Activated T-cell treated with anti-CD3 and anti-CD28 coated beads, Interleukin-2, amount 50 U/mL, for 72 hours (primary cell): ENCODE results near the gene EOGT. TPM values are rescaled to one million over a fixed set of nuclear protein-coding genes. Genes with fewer than 3 reads are reported as not detected.

Experiments used
- ATAC-seq, 2 donors: fragments of 150-1000 bp; cut with Tn5 transposase; replicated peaks in 1 of 2; 2 replicates each; pipeline ENCODE4 v1.10.0; 2021; ENCODE audit warnings: moderate library complexity in 2 of 2, mild to moderate bottlenecking in 1 of 2
- DNase-seq, 2 donors: peaks; one replicate each; pipeline ENCODE4 v3.0.0; 2021 to 2022; ENCODE audit warnings: mixed read lengths in 1 of 2
- H3K27ac Mint-ChIP-seq: one replicate; pipeline ENCODE4 v1.8.0; 2022; ENCODE audit warnings: mild to moderate bottlenecking, moderate library complexity, mixed read lengths
- H3K27me3 Mint-ChIP-seq: one replicate; pipeline ENCODE4 v1.8.0; 2022; ENCODE audit warnings: low read depth, mixed read lengths
- H3K36me3 Mint-ChIP-seq, 2 donors: one replicate each; pipeline ENCODE4 v1.8.0; 2022; ENCODE audit warnings: mixed read lengths in 2 of 2, mild to moderate bottlenecking in 1 of 2; ENCODE audit not compliant: insufficient read depth in 2 of 2
- H3K4me1 Mint-ChIP-seq: one replicate; pipeline ENCODE4 v1.8.0; 2022; ENCODE audit warnings: low read depth, mixed read lengths
- H3K4me3 Mint-ChIP-seq, 2 donors: one replicate each; pipeline ENCODE4 v1.8.0; 2022; ENCODE audit warnings: mild to moderate bottlenecking in 2 of 2, mixed read lengths in 2 of 2, moderate library complexity in 2 of 2
- H3K9me3 Mint-ChIP-seq, 2 donors: one replicate each; pipeline ENCODE4 v1.8.0; 2022; ENCODE audit warnings: mixed read lengths in 2 of 2
- total RNA-seq, 2 donors: library from RNA; stranded (reverse); gene quantifications; one replicate each; pipeline ENCODE4 v1.2.3, GENCODE V29; 2022

EOGT gene
- total RNA-seq, result 10 to 100 TPM; 16.8 to 23.7 TPM

DNA sequence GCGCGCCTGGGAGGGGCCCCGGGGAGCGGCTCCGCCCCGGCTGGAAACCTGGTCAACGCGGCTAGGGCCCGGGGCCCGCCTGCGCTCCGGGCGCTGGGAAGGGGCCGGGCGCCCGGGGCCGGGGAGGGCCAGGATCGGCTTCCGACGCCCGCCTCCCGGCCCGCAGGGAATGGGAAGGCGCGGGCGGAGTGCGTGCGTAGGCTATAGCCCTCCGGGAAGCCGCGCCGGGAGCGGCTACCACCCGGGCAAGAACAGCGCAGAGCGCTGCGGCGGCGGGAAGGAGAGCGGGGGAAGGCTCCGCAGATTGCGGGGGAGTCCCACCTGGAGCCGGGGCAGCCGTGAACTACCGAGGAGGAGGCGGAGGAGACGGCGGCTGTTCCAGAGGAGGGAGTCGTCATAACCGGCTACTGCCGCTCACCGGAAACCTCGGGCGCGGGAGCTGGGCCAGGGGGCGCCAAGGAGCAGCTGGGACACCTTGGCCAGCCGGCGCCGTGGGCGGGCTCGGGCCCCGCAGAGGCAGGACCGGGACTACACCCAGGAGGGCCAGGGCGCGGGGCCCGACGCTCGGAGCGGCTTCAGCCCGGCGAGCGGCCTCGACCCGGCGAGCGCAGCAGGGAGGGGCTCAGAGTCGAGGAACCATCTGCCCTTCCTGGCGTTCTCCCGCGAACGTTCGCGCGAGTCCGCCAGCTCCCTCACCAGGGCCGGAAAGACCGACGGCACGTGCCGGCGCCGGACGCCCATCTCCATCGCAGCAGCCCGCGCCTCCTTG, at the start of gene EOGT:
TSS of gene EOGT (minus strand) at position 432 of the 769 bp plus-strand sequence. CDS start 3,838 bp downstream, outside the sequence.
- peak within 1 kb of the TSS; percentile 85 to 92 for H3K4me3 Mint-ChIP-seq
- ATAC-seq (peak; percentile 90), DNase-seq (peak; percentile 91)
- peaks cover 35% of the 10 kb centered on the region for H3K4me1 Mint-ChIP-seq
- H3K27me3 Mint-ChIP-seq, result no peaks in the 10 kb centered on the region
- peak within 1 kb of the TSS; percentile 96 for H3K27ac Mint-ChIP-seq
- H3K9me3 Mint-ChIP-seq, result no peaks in the 10 kb centered on the region
- peaks cover 0 to 8% of the 10 kb centered on the region in 2 donors for H3K36me3 Mint-ChIP-seq

DNA sequence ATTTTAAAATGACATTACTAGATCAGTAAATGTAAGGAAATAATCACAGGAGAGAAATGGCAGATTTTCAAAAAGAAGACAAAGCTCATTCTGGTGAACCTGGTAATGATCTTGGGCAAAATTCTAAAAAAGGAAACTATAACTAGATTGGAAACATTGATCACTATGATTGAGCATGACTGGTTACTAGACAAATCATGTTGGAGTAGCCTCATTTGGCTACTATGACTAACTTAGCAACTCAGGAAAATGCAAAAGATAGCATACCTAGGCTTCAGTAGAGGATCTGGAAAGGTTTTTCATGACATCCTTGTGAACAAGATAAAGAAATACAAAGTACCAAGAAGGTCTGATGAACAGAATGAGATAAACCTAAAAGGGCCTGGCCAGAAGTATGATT, 46.2 kb upstream of the EOGT start:
- peak; percentile 81 to 84 for ATAC-seq
- H3K4me1 Mint-ChIP-seq, result peaks cover 41% of the 10 kb centered on the region
- peaks cover 17 to 40% of the 10 kb centered on the region in 2 donors for H3K36me3 Mint-ChIP-seq
- H3K9me3 Mint-ChIP-seq, result no peaks in the 10 kb centered on the region
- DNase-seq, result no peak
- peak overlapping the region; percentile 10 to 61 for H3K4me3 Mint-ChIP-seq
- H3K27ac Mint-ChIP-seq, result peak overlapping the region; percentile 89
- no peaks in the 10 kb centered on the region for H3K27me3 Mint-ChIP-seq

DNA sequence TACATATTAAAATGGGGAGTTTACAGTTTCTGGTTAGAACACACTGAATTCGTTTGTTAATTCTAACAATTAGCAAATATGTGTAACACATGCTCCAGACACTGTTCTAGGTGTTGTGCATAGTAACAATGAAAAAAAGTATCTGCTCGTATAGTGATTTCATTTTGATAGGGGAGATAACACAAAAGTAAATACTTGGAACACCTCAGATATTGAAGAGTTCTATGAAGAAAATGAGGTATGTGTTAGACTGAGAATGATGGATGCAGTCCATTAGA, 45.4 kb upstream of the EOGT start:
- Mint-ChIP-seq H3K27me3 (no peaks in the 10 kb centered on the region), H3K36me3 (peaks cover 17 to 42% of the 10 kb centered on the region in 2 donors), H3K27ac (peak overlapping the region; percentile 89), H3K9me3 (no peaks in the 10 kb centered on the region), H3K4me3 (peak overlapping the region; percentile 10 to 61), H3K4me1 (peaks cover 33% of the 10 kb centered on the region)
- DNase-seq (no peak), ATAC-seq (peak in 1 of 2 donors; percentile 30)

DNA sequence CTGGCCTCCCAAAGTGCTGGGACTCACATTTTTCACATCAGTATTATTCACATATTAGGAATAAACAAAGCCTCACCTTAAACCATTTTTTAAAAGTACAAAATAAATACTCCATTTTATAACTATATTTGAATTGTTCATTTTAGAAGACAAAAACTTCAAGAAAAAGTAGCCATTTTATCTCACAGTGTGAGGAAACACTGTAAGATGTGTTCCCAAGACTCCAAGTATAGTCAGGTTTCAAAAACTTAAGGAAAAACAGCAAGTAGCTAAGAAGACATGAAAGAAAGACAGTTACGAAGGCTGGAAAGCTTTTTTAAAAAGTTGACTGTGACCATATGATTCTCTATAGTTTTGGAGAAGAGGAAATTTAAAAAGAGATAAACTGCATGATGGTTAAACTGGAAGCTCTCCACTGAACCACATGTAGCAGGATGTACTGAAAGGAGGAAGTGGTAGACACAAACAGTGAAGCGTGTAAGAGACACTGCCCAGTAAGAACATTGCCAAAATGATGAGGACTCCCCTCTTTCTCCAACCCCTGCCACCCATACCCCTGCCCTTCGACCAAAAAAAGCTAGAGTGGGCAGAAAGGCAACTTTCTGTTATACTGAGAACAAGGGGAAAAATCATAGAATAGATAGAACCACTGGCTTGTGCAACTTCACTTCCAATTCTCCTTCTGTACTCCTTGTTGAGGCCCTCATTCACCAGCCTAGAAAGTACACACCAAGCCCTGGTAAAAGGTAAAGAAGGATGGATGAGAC, 44.9 kb upstream of the EOGT start:
- DNase-seq (no peak), ATAC-seq (peak; percentile 75 to 85)
- Mint-ChIP-seq H3K27me3 (no peaks in the 10 kb centered on the region), H3K36me3 (peaks cover 15 to 44% of the 10 kb centered on the region in 2 donors), H3K4me1 (peaks cover 29% of the 10 kb centered on the region), H3K4me3 (peak overlapping the region; percentile 10 to 61), H3K27ac (peak overlapping the region; percentile 89), H3K9me3 (no peaks in the 10 kb centered on the region)

DNA sequence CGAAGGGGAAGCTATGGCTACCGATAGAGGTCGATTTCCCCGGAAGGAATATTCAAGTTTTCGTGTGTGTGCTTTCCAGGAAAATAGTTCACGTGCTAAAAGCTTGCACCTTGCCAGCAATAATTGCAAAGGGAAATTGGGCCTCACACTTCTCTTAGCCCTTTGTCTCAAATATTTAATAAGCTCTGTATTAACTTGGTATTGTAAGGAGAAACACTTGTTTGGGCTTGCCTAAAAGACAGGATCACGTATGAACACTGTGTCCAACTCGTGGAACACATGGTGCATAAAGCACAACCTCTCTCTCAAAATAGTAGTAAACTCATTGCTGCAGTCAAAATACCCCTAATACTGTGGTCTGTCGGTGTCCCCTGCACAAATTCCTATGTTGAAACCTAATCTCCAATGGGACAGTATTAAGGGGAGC, 39.0 kb upstream of the EOGT start:
- Mint-ChIP-seq H3K27me3 (no peaks in the 10 kb centered on the region), H3K4me1 (peaks cover 37% of the 10 kb centered on the region), H3K4me3 (peak overlapping the region; percentile 94 to 99), H3K36me3 (peaks cover 11 to 26% of the 10 kb centered on the region in 2 donors), H3K9me3 (no peaks in the 10 kb centered on the region), H3K27ac (peak overlapping the region; percentile 96)
- ATAC-seq, result peak; percentile 2 to 3
- DNase-seq, result no peak

DNA sequence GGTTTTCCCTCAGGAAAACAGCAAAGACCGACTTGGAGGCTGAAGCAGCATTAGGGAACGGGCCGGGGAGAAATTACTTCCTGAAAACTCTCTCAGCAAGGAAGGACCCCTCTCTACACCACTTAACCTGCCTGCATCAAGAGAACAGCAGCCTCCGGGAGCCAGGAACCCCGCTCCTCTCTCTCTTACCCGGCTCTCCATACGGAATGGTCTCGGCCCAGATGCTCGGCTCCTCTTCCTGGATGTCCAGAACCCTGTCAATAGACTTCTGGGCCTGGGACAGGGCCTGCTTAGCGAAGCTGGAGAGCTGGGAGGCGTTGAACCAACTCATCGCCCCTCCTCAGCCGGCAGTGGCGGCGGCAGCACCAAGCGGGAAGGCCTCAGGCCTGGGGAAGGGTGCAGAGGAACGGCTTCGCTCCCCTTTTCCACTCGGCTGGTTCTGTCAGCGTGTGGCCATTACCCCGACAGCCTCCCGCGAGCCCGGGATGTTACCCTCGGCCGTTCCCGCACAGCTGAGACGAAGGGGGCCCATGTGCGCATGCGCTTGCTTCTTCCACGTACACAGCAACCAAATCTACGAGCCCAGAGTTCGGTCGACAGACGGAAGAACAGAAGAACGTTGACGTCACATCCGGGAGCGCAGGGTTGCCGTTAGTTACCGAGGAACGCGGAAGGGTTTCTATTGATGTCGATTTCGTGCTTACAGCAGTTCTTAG, 38.4 kb upstream of the EOGT start, which contains the start of gene TMF1:
TSS of gene TMF1 (minus strand) at position 578 of the 716 bp plus-strand sequence. CDS start at position 331, 247 bp downstream.
- H3K9me3 Mint-ChIP-seq, result no peaks in the 10 kb centered on the region
- H3K27me3 Mint-ChIP-seq, result no peaks in the 10 kb centered on the region
- H3K36me3 Mint-ChIP-seq, result peaks cover 15 to 26% of the 10 kb centered on the region in 2 donors

DNA sequence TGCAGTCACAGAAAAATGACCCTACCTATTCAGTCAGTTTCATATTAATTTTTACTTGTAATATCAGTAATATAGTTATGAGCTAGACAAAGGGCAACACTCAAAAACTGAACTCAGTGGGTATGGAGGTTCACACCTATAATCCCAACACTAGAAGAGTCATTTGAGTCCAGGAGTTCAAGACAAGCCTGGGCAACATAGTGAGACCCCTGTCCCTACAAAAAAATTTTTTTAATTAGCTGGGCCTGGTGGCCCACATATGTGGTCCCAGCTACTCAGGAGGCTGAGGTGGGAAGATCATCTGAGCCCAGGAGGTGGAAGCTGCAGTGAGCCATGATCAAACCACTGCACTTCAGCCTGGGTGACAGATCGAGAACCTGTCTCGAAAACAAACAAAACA, 35.5 kb upstream of the EOGT start:
- Mint-ChIP-seq H3K36me3 (peaks cover 15 to 21% of the 10 kb centered on the region in 2 donors), H3K9me3 (no peaks in the 10 kb centered on the region), H3K27me3 (no peaks in the 10 kb centered on the region), H3K4me1 (peaks cover 46% of the 10 kb centered on the region), H3K27ac (no peak overlapping the region), H3K4me3 (peak overlapping the region in 1 of 2 donors; percentile 73)
- DNase-seq, result no peak
- no peak for ATAC-seq

More for the DNA sequence above, 38.4 kb upstream of the EOGT start, which contains the start of gene TMF1:
- Mint-ChIP-seq H3K27ac (peak within 1 kb of the TSS; percentile 96), H3K4me3 (peak within 1 kb of the TSS; percentile 94 to 99), H3K4me1 (peaks cover 41% of the 10 kb centered on the region)
- DNase-seq, result peak; percentile 97
- ATAC-seq, result peak; percentile 96 to 97

DNA sequence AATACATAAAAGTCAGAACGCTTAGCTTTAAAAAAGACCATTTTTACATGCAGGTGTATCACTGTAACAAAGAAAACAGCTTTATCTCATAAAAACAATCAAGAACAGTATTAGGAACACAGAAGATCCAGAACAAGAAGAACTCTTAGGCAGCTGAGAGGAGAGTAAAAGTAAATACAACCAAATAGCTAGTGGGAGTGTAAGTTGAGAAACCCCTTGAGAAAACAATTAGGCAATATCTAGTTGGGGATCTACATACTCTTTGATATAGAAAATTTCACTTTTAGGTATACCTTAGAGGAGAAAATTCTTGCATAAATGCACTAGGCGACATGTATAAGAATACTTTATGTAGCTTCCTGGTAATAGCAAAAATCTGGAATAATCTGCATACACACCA, 31.1 kb upstream of the EOGT start:
- Mint-ChIP-seq H3K27me3 (no peaks in the 10 kb centered on the region), H3K36me3 (peaks cover 8 to 37% of the 10 kb centered on the region in 2 donors), H3K27ac (peak overlapping the region; percentile 36), H3K9me3 (no peaks in the 10 kb centered on the region), H3K4me3 (no peak overlapping the region), H3K4me1 (peaks cover 25% of the 10 kb centered on the region)
- ATAC-seq, result no peak
- no peak for DNase-seq

DNA sequence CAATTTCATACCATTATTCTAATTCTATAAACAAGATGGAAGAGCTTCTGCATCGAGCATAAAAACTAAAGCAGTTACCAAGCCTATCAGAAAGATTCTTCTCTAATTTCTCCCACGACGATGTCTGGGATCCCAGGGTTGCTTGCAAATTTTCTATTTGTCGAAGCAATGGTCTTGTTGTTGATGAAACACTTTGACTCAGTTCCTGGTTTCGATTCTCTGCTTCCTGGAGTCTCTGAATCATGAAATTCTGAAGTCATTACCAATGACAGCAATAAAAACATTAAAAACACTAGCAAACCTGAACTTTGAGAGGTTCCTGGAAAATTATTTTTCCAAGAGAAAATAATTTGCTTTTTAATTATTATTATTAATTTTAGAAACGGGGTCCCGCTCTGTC, 20.0 kb upstream of the EOGT start:
- no peaks in the 10 kb centered on the region for H3K9me3 Mint-ChIP-seq
- peaks cover 23% of the 10 kb centered on the region for H3K4me1 Mint-ChIP-seq
- no peaks in the 10 kb centered on the region for H3K27me3 Mint-ChIP-seq
- peaks cover 10 to 48% of the 10 kb centered on the region in 2 donors for H3K36me3 Mint-ChIP-seq
- DNase-seq, result peak; percentile 21 to 35
- peak overlapping the region; percentile 46 to 47 for H3K4me3 Mint-ChIP-seq
- peak overlapping the region; percentile 95 for H3K27ac Mint-ChIP-seq
- peak; percentile 73 to 75 for ATAC-seq

DNA sequence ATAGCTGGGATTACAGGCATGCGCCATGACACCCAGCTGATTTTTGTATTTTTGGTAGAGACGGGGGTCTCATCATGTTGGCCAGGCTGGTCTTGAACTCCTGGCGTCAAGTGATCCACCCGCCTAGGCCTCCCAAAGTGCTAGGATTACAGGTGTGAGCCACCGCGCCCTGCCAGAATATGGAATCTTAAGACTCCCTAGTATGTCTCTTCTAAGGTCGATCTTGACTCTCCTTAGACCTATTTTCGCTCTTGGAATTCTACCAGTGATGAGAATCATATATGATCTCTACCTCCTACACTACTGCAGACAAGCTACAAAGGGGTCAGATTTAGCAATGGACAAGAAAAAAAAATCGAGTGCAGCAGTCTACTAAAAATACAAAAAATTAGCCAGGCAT, 19.3 kb upstream of the EOGT start:
- Mint-ChIP-seq H3K27me3 (no peaks in the 10 kb centered on the region), H3K4me3 (peak overlapping the region; percentile 46 to 47)
- no peak for ATAC-seq

DNA sequence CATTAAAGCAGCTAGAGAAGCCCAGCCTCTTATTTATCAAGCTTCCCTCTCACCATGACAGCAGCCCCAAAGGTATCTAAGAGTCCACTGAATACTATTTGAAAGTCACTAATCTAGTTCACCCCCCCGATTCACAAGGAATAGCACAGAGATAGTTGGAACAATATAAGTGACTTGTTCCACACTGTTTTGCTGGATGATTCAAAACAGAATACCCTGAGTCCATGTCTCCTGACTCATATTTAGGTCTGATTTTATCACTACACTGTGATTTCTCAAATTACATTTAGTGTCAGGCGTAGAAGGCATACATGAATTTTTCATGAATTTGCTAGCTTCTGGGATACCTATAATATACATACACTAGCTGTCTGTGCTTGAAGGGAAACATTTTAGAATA, 18.7 kb upstream of the EOGT start:
- peak overlapping the region in 1 of 2 donors; percentile 55 for H3K4me3 Mint-ChIP-seq
- ATAC-seq, result peak; percentile 88 to 90
- H3K27me3 Mint-ChIP-seq, result no peaks in the 10 kb centered on the region
- no peak for DNase-seq
- peaks cover 15 to 53% of the 10 kb centered on the region in 2 donors for H3K36me3 Mint-ChIP-seq
- no peaks in the 10 kb centered on the region for H3K9me3 Mint-ChIP-seq
- H3K4me1 Mint-ChIP-seq, result peaks cover 23% of the 10 kb centered on the region
- H3K27ac Mint-ChIP-seq, result peak overlapping the region; percentile 80

More for the DNA sequence above, 19.3 kb upstream of the EOGT start:
- H3K4me1 Mint-ChIP-seq, result peaks cover 23% of the 10 kb centered on the region
- H3K36me3 Mint-ChIP-seq, result peaks cover 14 to 52% of the 10 kb centered on the region in 2 donors
- no peaks in the 10 kb centered on the region for H3K9me3 Mint-ChIP-seq
- H3K27ac Mint-ChIP-seq, result peak overlapping the region; percentile 95
- no peak for DNase-seq

DNA sequence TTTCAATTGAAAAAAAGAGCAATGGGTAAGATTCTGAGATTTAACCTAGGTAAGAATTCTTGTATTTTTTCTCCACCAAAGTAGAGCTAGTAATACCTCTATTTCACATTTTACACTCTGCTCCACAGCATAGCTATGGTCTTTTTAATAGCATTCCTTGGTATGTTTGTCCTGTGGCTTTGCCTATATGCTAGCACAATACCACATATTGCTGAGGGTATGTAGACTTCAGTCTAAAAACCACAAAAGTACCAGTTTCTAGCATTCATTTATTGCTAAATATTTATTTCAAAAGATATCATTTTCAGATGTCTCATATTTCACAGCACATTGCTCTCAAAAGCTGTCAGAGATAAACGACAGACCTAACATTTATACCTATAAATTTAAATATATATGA, 18.2 kb upstream of the EOGT start:
- peaks cover 15 to 49% of the 10 kb centered on the region in 2 donors for H3K36me3 Mint-ChIP-seq
- H3K27me3 Mint-ChIP-seq, result no peaks in the 10 kb centered on the region
- H3K9me3 Mint-ChIP-seq, result no peaks in the 10 kb centered on the region
- no peak for ATAC-seq
- peaks cover 23% of the 10 kb centered on the region for H3K4me1 Mint-ChIP-seq
- DNase-seq, result no peak
- H3K27ac Mint-ChIP-seq, result peak overlapping the region; percentile 80
- H3K4me3 Mint-ChIP-seq, result no peak overlapping the region
